GM10266 (cell line): ENCODE measurements around the gene PLEKHA1.

Source experiments
- DNase-seq: peaks from one replicate; pipeline ENCODE4 v3.0.0; 2012; ENCODE audit errors: extremely low spot score
- TF ChIP-seq, protein P1 (sequence below): IDR thresholded peaks from 2 replicates; pipeline ENCODE4 v1.5.1; 2012; ENCODE audit warnings: mild to moderate bottlenecking, low read depth; ENCODE audit not compliant: control insufficient read depth, insufficient read depth; ENCODE audit errors: missing control alignments

The PLEKHA1 gene

DNA sequence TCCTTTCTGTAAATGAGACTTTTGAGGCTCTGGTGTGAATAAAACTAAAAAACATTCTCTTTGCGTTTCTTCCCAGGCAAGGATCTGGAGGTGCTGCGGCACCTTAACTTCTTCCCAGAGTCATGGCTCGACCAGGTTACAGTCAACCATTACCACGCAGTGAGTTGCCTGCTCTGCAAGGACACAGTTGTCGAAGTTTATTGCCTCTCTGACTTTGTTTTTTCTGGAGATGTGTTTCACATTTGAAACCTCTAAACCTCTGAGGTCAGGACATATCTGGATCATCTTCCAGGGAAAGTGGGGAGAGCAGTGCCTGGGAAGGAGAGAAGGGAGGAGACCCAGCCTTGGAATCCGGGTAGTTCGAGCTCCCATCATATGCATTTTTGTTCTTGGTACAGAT lies 43.4 kb upstream of the PLEKHA1 start:
- no peak for DNase-seq
- TF ChIP-seq, protein P1, sequence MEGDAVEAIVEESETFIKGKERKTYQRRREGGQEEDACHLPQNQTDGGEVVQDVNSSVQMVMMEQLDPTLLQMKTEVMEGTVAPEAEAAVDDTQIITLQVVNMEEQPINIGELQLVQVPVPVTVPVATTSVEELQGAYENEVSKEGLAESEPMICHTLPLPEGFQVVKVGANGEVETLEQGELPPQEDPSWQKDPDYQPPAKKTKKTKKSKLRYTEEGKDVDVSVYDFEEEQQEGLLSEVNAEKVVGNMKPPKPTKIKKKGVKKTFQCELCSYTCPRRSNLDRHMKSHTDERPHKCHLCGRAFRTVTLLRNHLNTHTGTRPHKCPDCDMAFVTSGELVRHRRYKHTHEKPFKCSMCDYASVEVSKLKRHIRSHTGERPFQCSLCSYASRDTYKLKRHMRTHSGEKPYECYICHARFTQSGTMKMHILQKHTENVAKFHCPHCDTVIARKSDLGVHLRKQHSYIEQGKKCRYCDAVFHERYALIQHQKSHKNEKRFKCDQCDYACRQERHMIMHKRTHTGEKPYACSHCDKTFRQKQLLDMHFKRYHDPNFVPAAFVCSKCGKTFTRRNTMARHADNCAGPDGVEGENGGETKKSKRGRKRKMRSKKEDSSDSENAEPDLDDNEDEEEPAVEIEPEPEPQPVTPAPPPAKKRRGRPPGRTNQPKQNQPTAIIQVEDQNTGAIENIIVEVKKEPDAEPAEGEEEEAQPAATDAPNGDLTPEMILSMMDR, result no peak

DNA sequence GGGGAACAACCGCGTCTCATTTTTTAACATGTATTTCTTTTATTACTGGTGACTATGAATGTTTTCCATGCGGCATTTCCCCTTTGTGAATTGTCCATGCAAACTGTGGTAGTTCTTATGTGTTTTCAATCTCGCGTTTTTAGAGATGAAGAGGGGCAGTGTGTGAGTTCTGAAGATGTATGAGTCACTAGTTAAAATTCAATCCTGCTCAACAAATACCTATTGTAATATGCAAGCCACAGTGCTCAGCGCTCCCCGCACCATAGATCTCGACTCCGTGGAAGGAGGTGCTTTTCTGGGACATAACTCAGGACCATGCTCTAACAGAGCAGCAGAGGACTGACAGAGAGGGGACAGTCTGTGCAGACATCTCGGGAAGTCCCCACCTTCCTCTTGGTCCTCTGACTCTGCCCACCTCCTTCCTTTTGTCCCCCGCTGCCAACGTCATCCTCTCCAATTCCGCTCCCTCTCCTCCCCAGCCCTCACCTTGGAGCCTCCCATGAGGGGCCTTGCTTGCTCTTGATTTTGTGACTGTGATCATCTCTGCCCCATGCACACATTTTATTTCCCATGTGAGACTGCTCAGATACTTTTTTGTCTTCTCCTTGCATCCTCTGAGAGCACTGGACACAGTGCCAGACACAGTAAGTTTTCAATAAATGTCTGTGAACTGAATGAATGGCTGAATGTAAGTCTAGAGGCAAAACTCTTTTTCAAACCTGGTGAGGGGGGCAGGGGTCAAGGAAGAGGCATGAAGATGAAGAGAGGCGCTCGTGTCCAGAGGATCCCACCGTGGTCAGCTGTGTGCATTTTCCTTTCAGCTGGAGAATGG lies 42.7 kb upstream of the PLEKHA1 start:
- DNase-seq, result no peak
- TF ChIP-seq, protein P1, result no peak

DNA sequence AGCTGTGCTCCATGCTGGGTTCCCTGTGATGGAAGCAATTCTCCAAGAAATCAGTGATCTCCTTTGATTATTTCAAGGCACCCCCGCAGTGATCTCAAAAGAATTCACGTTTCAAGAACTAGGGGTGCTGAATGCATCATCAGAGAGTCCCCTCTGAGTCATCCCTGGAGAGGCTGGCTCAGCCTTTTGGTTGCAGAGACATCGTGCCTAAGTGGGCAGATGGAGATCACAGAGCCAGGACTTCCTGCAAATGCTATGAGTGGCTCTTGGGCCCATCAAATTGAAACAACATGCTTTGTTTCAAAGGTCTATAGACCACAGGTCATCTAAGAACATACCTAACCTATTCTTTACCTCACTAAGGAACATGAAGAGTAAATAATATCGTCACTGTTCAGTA lies 41.5 kb upstream of the PLEKHA1 start:
- DNase-seq, result no peak
- TF ChIP-seq, protein P1, result no peak

DNA sequence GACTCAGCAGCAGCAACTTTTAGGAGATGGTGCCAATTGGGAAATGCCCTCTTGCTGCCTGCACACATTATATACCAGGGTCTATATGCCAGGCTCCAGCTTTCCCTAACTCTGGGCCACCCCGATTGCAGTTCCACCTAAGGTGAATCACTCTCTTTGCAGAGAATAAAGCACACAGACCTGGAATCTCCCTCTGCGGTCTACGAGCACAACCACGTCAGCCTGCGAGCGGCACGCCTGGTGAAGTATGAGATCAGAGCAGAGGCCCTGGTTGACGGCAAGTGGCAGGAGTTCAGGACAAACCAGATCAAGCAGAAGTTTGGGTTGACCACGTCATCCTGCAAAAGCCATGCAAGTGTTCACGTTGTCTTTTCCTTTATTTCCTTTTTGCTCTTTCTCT lies 38.2 kb upstream of the PLEKHA1 start:
- TF ChIP-seq, protein P1, result no peak
- no peak for DNase-seq

DNA sequence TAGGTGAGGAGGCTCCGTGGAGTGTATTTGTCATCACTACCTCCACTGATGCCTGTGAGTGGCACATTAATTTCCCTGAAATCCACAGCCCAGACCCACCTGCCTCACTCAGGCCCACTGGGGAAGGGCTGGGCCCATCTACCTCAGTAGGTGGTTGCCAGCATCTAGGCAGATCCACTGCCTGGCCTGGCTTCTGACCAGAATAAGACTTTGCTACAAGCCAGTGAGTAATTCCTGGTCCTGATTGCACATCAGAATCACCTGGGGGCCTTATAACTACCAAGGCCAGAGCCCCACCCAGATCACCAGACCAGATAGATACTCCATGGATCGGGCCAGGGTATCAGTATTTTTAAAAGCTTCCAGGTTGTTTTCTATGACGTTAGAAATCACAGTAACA lies 37.5 kb upstream of the PLEKHA1 start:
- no peak for DNase-seq
- TF ChIP-seq, protein P1, result no peak

DNA sequence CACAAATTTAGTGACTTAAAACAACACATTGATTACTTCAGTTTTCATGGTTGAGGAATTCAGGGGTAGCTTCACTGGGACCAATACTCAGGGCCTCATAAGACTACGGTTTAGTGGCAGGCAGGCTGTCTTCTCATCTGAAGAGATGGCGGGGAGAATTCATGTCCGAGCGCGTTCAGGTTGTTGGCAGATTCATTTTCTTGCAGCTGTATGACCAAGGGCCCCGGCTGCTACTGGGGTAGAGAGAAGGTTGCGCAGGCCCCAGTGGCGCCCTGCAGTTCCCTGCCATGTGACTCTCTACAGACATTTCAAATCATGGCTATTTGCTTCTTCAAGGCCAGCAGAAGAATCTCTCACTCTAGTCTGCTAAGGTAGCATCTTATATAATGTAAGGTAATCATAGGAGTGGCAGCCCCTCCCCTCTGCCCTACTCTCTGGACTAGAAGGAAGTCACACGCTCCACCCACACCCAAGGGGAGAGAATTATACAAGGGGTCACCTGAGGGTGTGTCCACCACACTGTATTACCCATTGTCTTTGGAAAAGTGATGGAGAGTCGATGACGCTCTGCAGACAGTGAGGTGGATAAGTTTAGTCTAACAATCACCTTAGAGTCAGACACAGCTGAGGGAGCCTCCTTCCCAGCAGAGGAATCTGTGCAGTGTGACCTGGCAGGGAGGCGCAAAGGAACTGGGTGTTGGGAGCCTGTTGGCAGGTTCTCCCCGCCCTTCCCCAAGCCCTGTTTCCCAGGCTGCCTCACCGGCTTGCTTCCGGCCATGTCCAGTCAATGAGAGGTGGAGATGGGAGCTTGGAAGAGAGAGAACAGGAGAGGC lies 35.7 kb upstream of the PLEKHA1 start:
- no peak for DNase-seq
- TF ChIP-seq, protein P1, result no peak

DNA sequence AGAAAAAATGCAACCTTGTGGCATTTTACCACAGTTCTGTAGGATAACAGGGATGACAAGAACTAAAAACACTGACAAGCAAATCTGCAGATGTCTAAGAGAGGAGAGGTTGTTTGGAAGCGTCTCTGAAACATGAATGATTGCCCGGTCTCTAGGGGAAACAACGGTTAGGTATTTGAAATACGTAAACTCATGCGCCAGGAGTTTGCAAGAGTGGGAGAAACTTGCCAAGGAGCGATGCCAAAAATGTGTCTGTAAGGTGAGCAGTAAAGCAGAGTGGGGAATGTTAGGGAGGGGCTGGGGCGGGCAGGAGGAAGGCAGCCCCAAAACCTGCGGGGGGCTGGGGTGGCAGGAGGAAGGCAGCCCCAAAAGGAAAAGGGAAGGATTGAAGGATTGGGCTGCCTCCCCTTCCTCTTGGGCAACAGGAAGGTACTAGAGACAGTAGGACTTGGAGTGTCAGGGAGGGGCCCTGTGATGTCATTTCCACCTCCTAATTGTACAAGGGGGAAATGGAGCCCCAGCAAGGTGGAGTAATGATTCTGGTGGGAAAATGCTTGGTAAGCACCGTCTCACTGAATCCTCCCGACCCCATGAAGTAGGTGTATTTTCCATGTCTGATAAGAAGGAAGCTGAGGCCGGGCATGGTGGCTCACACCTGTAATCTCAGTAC lies 33.2 kb upstream of the PLEKHA1 start:
- TF ChIP-seq, protein P1, result no peak
- no peak for DNase-seq
